ENCODE data around the gene TGFB2. TPM values are rescaled to one million over a fixed set of nuclear protein-coding genes. Genes with fewer than 3 reads are reported as not detected.

The TGFB2 gene
- total RNA-seq, 1 experiment from 2014 or later: 1.2 TPM

DNA sequence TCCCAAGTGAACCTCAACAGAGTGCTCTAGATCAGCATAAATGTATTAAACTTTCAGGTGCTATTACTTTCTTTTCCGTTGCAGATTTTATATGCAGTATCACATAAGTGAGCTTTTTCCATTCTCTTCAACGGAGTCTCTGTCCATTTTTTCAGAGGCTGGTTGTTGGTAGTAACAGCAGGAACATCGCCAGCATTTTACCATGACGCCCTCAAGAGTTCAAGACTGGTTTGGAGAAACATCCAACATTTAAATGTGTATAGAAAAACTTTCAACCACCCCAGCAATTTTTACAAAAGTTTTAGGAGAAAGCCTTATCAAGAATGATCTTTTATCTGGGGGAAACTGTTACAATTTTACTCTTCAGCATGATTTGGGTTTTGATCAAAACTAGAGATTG lies 117.0 kb downstream of the TGFB2 start:
- no peak for DNase-seq (ENCODE audit: low spot score)
- Histone ChIP-seq H3K4me1 (ENCODE audit: insufficient read depth, low read length, poor library complexity, severe bottlenecking) (peaks cover 35% of the 10 kb centered on the region), H3K36me3 (ENCODE audit: insufficient read depth, low read length, poor library complexity, severe bottlenecking) (no peaks in the 10 kb centered on the region), H3K4me3 (ENCODE audit: low read depth, low read length, poor library complexity, severe bottlenecking) (no peak overlapping the region), H3K27me3 (replicated peaks; ENCODE audit: insufficient read depth, low read depth, low read length, poor library complexity) (no peaks in the 10 kb centered on the region), H3K27ac (ENCODE audit: low read depth, low read length, poor library complexity, severe bottlenecking) (no peak overlapping the region), H3K9me3 (ENCODE audit: low read depth, low read length, poor library complexity, severe bottlenecking) (peaks cover 2% of the 10 kb centered on the region)
- POLR2A ChIA-PET (ENCODE audit: low non-redundant PET): no interaction called here
- intact Hi-C loops (cut with micrococcal nuclease; ENCODE audit: unreplicated experiment): no loop called here
- no peak for TF ChIP-seq EZH2 (IDR thresholded peaks at IDR 0.05; ENCODE audit: borderline replicate concordance, low read depth, low read length, poor library complexity, severe bottlenecking)
- TF ChIP-seq, protein P1, sequence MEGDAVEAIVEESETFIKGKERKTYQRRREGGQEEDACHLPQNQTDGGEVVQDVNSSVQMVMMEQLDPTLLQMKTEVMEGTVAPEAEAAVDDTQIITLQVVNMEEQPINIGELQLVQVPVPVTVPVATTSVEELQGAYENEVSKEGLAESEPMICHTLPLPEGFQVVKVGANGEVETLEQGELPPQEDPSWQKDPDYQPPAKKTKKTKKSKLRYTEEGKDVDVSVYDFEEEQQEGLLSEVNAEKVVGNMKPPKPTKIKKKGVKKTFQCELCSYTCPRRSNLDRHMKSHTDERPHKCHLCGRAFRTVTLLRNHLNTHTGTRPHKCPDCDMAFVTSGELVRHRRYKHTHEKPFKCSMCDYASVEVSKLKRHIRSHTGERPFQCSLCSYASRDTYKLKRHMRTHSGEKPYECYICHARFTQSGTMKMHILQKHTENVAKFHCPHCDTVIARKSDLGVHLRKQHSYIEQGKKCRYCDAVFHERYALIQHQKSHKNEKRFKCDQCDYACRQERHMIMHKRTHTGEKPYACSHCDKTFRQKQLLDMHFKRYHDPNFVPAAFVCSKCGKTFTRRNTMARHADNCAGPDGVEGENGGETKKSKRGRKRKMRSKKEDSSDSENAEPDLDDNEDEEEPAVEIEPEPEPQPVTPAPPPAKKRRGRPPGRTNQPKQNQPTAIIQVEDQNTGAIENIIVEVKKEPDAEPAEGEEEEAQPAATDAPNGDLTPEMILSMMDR (conservative IDR thresholded peaks at IDR 0.05; ENCODE audit: low read depth, low read length): no peak
- BruUV-seq (replicated peaks): no TSS peak
- CTCF ChIA-PET: no interaction called here

DNA sequence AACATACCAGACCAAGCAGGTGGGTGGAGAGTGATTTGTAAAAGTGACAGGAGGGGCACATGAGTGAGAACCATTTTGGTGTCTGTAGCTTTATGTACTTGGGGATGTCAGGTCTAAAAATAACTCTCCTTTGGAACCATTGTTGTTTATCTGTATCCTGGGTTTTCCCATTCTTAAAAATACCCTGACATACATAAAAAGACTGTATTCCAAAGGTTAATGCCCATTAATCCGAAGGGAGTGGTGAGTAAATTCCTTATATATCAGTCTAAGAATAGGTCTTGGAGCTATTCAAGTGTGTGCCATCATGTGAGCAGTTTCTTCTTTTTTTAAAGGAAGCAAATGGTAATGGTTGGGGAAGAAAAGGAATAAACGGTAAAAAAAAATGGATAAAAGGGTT lies 117.5 kb downstream of the TGFB2 start:
- H3K27me3 ChIP-seq (replicated peaks; ENCODE audit: insufficient read depth, low read depth, low read length, poor library complexity): no peaks in the 10 kb centered on the region
- DNase-seq (ENCODE audit: low spot score): no peak
- no peak overlapping the region for H3K27ac ChIP-seq (ENCODE audit: low read depth, low read length, poor library complexity, severe bottlenecking)
- POLR2A ChIA-PET (ENCODE audit: low non-redundant PET): no interaction called here
- no peaks in the 10 kb centered on the region for H3K9me3 ChIP-seq (ENCODE audit: low read depth, low read length, poor library complexity, severe bottlenecking)
- TF ChIP-seq, protein P1 (conservative IDR thresholded peaks at IDR 0.05; ENCODE audit: low read depth, low read length): no peak
- no peak for TF ChIP-seq EZH2 (IDR thresholded peaks at IDR 0.05; ENCODE audit: borderline replicate concordance, low read depth, low read length, poor library complexity, severe bottlenecking)
- peaks cover 37% of the 10 kb centered on the region for H3K4me1 ChIP-seq (ENCODE audit: insufficient read depth, low read length, poor library complexity, severe bottlenecking)
- intact Hi-C loops (cut with micrococcal nuclease; ENCODE audit: unreplicated experiment): no loop called here
- no TSS peak for BruUV-seq (replicated peaks)
- H3K36me3 ChIP-seq (ENCODE audit: insufficient read depth, low read length, poor library complexity, severe bottlenecking): no peaks in the 10 kb centered on the region
- H3K4me3 ChIP-seq (ENCODE audit: low read depth, low read length, poor library complexity, severe bottlenecking): no peak overlapping the region
- CTCF ChIA-PET: no interaction called here

DNA sequence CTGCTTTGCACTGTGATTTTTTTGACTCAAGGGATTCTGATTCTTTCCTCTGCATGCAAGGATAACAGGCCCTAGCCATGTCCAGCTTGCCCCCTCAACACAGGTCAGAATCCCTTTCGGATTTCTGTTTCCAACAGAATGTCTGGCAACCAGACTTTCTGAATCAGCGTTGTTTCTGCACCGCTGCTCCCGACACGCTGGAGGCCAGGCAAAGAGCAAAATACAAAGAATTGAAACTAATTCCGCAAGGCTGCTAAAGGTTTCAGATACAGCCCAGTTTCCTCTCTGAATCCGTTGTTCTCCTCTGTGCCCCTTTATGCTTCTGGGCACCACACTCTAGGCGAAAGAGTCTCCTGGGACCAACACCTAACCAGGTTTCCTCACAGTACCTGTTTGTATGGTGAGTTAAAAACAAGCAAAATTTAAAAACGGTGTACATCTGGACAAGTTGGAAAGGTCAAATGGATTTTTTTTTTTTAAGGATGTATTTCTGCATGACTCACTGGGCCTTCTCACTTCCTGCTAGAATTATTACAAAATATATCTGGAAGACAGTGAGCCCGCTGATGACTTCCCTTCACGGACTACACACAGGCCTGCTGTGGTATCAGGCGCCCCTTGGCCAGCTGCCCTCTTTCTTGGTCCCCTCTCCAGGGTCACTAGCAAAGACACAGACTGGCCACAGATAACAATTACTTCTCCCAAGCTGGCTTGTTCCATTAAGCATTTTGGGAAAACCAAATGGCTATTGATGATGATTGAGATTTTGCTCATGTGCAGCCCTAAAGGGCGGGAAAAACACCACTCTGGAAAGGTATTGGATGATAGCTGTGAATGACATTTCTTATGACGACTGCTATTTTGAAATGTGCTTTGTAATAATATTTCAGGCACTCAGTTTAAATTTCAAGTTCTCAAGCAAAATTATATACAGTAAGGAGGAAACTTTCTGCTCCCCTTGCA lies 118.3 kb downstream of the TGFB2 start:
- H3K27me3 ChIP-seq (replicated peaks; ENCODE audit: insufficient read depth, low read depth, low read length, poor library complexity): no peaks in the 10 kb centered on the region
- no peaks in the 10 kb centered on the region for H3K36me3 ChIP-seq (ENCODE audit: insufficient read depth, low read length, poor library complexity, severe bottlenecking)
- ChIA-PET POLR2A (ENCODE audit: low non-redundant PET) (no interaction called here), CTCF (no interaction called here)
- peaks cover 40% of the 10 kb centered on the region for H3K4me1 ChIP-seq (ENCODE audit: insufficient read depth, low read length, poor library complexity, severe bottlenecking)
- DNase-seq (ENCODE audit: low spot score): no peak
- no peak overlapping the region for H3K4me3 ChIP-seq (ENCODE audit: low read depth, low read length, poor library complexity, severe bottlenecking)
- no TSS peak for BruUV-seq (replicated peaks)
- TF ChIP-seq, protein P1 (conservative IDR thresholded peaks at IDR 0.05; ENCODE audit: low read depth, low read length): no peak
- H3K27ac ChIP-seq (ENCODE audit: low read depth, low read length, poor library complexity, severe bottlenecking): no peak overlapping the region
- intact Hi-C loops (cut with micrococcal nuclease; ENCODE audit: unreplicated experiment): no loop called here
- H3K9me3 ChIP-seq (ENCODE audit: low read depth, low read length, poor library complexity, severe bottlenecking): no peaks in the 10 kb centered on the region

All from A673 (cell line).